Measurements from ENCODE around the gene PLSCR3.

GRCh38 chr17:7429722-7430121 lies 35.4 kb upstream of the PLSCR3 start:
- TF ChIP-seq CTCF (IDR thresholded peaks at IDR 0.05) (no peak), POLR2A (IDR thresholded peaks at IDR 0.05) (no peak)

All from right lobe of liver (tissue), 4 donors.